ENCODE results near the gene FCF1. TPM values are rescaled to one million over a fixed set of nuclear protein-coding genes. Genes with fewer than 3 reads are reported as not detected.

The FCF1 gene
- total RNA-seq, 1 donor from 2014 or later = 44.5 TPM

DNA sequence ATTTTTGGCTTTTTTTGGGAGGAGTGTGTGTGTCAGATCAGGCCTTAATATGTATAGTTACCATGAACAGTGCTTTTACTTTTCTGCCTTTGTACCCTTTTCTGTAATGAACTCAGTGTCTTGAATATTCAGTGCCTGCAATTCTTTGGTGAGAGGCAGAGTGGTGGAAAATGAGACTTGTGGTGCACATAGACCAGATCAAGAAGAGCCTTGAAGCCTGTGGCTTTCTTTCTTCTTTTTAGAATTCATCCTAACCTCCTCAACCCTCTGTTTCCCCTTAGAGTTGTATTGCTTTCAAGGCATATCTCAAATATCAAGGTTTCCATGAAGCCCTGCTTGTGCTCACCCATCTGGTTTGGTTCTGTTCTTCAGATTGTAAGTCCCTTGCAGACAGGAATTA is 52.8 kb downstream of the FCF1 start:
- no peaks in the 10 kb centered on the region for H3K9me3 Mint-ChIP-seq
- H3K4me3 Mint-ChIP-seq = peak overlapping the region; percentile 90
- peak overlapping the region; percentile 65 for H3K27ac Mint-ChIP-seq
- TF ChIP-seq, protein P1, sequence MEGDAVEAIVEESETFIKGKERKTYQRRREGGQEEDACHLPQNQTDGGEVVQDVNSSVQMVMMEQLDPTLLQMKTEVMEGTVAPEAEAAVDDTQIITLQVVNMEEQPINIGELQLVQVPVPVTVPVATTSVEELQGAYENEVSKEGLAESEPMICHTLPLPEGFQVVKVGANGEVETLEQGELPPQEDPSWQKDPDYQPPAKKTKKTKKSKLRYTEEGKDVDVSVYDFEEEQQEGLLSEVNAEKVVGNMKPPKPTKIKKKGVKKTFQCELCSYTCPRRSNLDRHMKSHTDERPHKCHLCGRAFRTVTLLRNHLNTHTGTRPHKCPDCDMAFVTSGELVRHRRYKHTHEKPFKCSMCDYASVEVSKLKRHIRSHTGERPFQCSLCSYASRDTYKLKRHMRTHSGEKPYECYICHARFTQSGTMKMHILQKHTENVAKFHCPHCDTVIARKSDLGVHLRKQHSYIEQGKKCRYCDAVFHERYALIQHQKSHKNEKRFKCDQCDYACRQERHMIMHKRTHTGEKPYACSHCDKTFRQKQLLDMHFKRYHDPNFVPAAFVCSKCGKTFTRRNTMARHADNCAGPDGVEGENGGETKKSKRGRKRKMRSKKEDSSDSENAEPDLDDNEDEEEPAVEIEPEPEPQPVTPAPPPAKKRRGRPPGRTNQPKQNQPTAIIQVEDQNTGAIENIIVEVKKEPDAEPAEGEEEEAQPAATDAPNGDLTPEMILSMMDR (IDR thresholded peaks at IDR 0.05; ENCODE audit: unreplicated experiment) = no peak
- H3K36me3 Mint-ChIP-seq = peaks cover 13% of the 10 kb centered on the region
- peaks cover 39% of the 10 kb centered on the region for H3K4me1 Mint-ChIP-seq
- DNase-seq (ENCODE audit: low spot score in 2 of 2, unreplicated experiment in 2 of 2) = no peak
- no peaks in the 10 kb centered on the region for H3K27me3 Mint-ChIP-seq (ENCODE audit: low read depth)

DNA sequence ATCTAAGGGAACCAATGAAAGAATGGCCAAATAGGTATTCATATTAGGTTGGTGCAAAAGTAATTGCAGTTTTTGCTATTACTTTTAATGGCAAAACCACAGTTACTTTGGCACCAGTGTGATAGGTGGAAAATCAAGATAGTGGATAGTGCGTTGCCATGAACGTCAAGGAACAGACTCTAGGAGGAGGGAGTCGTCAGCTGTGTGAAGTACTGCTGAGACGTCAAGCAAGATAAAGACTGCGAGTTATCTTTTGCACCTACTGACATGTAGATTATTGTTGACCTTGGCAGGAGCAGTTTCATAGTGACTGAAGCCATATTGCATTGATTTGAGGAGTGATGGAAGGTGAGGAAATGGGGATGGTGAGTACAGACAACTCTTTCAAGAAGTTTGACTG is 58.5 kb downstream of the FCF1 start:
- DNase-seq (ENCODE audit: low spot score in 2 of 2, unreplicated experiment in 2 of 2) = no peak
- H3K4me3 Mint-ChIP-seq = no peak overlapping the region
- peaks cover 13% of the 10 kb centered on the region for H3K4me1 Mint-ChIP-seq
- H3K27me3 Mint-ChIP-seq (ENCODE audit: low read depth) = no peaks in the 10 kb centered on the region
- no peaks in the 10 kb centered on the region for H3K9me3 Mint-ChIP-seq
- peak overlapping the region; percentile 1 for H3K27ac Mint-ChIP-seq
- TF ChIP-seq, protein P1 (IDR thresholded peaks at IDR 0.05; ENCODE audit: unreplicated experiment) = no peak
- H3K36me3 Mint-ChIP-seq = peaks cover 12% of the 10 kb centered on the region

- H3K36me3 Mint-ChIP-seq = peaks cover 49% of the 10 kb centered on the region
- no peak overlapping the region for H3K27ac Mint-ChIP-seq
- TF ChIP-seq, protein P1 (IDR thresholded peaks at IDR 0.05; ENCODE audit: unreplicated experiment) = no peak
- DNase-seq (ENCODE audit: low spot score in 2 of 2, unreplicated experiment in 2 of 2) = no peak
- H3K4me1 Mint-ChIP-seq = no peaks in the 10 kb centered on the region
- H3K9me3 Mint-ChIP-seq = peaks cover 3% of the 10 kb centered on the region
- no peaks in the 10 kb centered on the region for H3K27me3 Mint-ChIP-seq (ENCODE audit: low read depth)
- H3K4me3 Mint-ChIP-seq = no peak overlapping the region
Observed at GRCh38 chr14:74784634-74785033, 71.7 kb downstream of the FCF1 start.

- DNase-seq (ENCODE audit: low spot score in 2 of 2, unreplicated experiment in 2 of 2) = no peak
- no peak overlapping the region for H3K27ac Mint-ChIP-seq
- H3K27me3 Mint-ChIP-seq (ENCODE audit: low read depth) = no peaks in the 10 kb centered on the region
- peaks cover 3% of the 10 kb centered on the region for H3K9me3 Mint-ChIP-seq
- H3K36me3 Mint-ChIP-seq = peaks cover 49% of the 10 kb centered on the region
- no peak overlapping the region for H3K4me3 Mint-ChIP-seq
- TF ChIP-seq, protein P1 (IDR thresholded peaks at IDR 0.05; ENCODE audit: unreplicated experiment) = no peak
- no peaks in the 10 kb centered on the region for H3K4me1 Mint-ChIP-seq
Observed at GRCh38 chr14:74785056-74785613, 72.2 kb downstream of the FCF1 start.

DNA sequence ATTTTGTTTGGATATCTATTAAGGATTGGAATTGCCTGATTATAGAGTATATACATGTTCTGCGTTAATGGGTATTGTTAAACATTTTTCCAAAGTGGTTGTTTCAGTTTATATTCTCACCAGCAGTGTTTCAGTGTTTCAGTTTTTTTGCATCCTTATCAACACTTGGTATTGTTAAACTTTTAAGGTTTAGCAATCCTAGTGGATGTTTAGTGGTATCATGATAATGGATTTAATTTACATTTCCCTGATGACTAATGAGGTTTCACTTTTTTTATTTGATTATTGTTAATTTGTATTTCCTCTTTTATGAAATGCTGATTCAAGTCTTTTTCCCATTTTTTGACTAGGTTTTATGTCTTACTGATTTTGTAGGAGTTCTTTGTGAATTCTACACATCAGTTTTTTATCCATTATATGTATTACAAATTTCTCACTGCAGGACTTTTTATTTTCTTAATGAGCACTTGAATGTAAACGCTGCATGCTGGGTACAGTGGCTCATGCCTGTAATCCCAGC is 73.9 kb downstream of the FCF1 start:
- TF ChIP-seq, protein P1 (IDR thresholded peaks at IDR 0.05; ENCODE audit: unreplicated experiment) = no peak
- no peak for DNase-seq (ENCODE audit: low spot score in 2 of 2, unreplicated experiment in 2 of 2)
- H3K4me3 Mint-ChIP-seq = no peak overlapping the region
- peaks cover 8% of the 10 kb centered on the region for H3K9me3 Mint-ChIP-seq
- no peaks in the 10 kb centered on the region for H3K27me3 Mint-ChIP-seq (ENCODE audit: low read depth)
- H3K27ac Mint-ChIP-seq = no peak overlapping the region
- no peaks in the 10 kb centered on the region for H3K4me1 Mint-ChIP-seq
- peaks cover 42% of the 10 kb centered on the region for H3K36me3 Mint-ChIP-seq

Other genes with a start within 250 kb of the FCF1 start
- gene NPC2, start 219.8 kb upstream of the FCF1 start, total RNA-seq = 178 to 194 TPM (median 178 TPM) in 3 replicates
- gene ISCA2, start 219.4 kb upstream of the FCF1 start, total RNA-seq = 24.0 to 25.4 TPM (median 24.1 TPM) in 3 replicates
- gene LTBP2, start 100.9 kb upstream of the FCF1 start, total RNA-seq = 2.9 to 3.4 TPM (median 3.4 TPM) in 3 replicates
- 43.8 to 55.5 TPM (median 49.1 TPM) in 3 replicates for gene AREL1, start 64 bp upstream of the FCF1 start, total RNA-seq
- 125 to 135 TPM (median 125 TPM) in 3 replicates for gene YLPM1, start 50.2 kb downstream of the FCF1 start, total RNA-seq
- not detected in 3 replicates for gene PROX2, start 163.0 kb downstream of the FCF1 start, total RNA-seq
- gene DLST, start 168.8 kb downstream of the FCF1 start, total RNA-seq = 74.4 to 81.5 TPM (median 79.7 TPM) in 3 replicates
- gene RPS6KL1, start 210.1 kb downstream of the FCF1 start, total RNA-seq = 0.13 to 1.1 TPM (median 0.70 TPM) in 3 replicates
- gene PGF, start 242.5 kb downstream of the FCF1 start, total RNA-seq = 8.4 to 9.6 TPM (median 8.6 TPM) in 3 replicates

Data from mesothelial cell of epicardium (in vitro differentiated cells).